ENCODE data around the gene PPM1H. TPM values are rescaled to one million over a fixed set of nuclear protein-coding genes. Genes with fewer than 3 reads are reported as not detected.

PPM1H gene
- polyA plus RNA-seq, 1 experiment: 2.3 TPM

- ChIA-PET POLR2A (interaction anchor here (0.6 kb wide), 1 partner anchor 16 kb away, joined by 5 read pairs; no protein-coding TSS in a partner anchor), CTCF (no interaction called here)
- TF ChIP-seq CTCF (IDR thresholded peaks at IDR 0.05; ENCODE audit: insufficient read depth, low read depth, low read length): no peak
- no peaks in the 10 kb centered on the region for H3K27me3 ChIP-seq (ENCODE audit: control insufficient read depth, insufficient read depth, low read length)
- H3K36me3 ChIP-seq (ENCODE audit: control insufficient read depth, insufficient read depth, low read length): no peaks in the 10 kb centered on the region
- H3K4me3 ChIP-seq (ENCODE audit: low read depth, low read length): no peak overlapping the region
- no peak for DNase-seq (ENCODE audit: low read depth)
Observed at GRCh38 chr12:62900686-62901272, 34.2 kb downstream of the PPM1H start.

GRCh38 chr12:62899568-62900390 is 35.2 kb downstream of the PPM1H start:
- TF ChIP-seq CTCF (IDR thresholded peaks at IDR 0.05; ENCODE audit: insufficient read depth, low read depth, low read length): no peak
- Histone ChIP-seq H3K27me3 (ENCODE audit: control insufficient read depth, insufficient read depth, low read length) (no peaks in the 10 kb centered on the region), H3K36me3 (ENCODE audit: control insufficient read depth, insufficient read depth, low read length) (no peaks in the 10 kb centered on the region), H3K4me3 (ENCODE audit: low read depth, low read length) (no peak overlapping the region)
- no peak for DNase-seq (ENCODE audit: low read depth)
- POLR2A ChIA-PET: no interaction called here
- CTCF ChIA-PET: interaction anchor here (0.6 kb wide), 1 partner anchor 16 kb away, joined by 3 read pairs; no protein-coding TSS in a partner anchor

GRCh38 chr12:62898526-62898925 is 36.4 kb downstream of the PPM1H start:
- no peaks in the 10 kb centered on the region for H3K27me3 ChIP-seq (ENCODE audit: control insufficient read depth, insufficient read depth, low read length)
- POLR2A ChIA-PET: no interaction called here
- H3K36me3 ChIP-seq (ENCODE audit: control insufficient read depth, insufficient read depth, low read length): no peaks in the 10 kb centered on the region
- H3K4me3 ChIP-seq (ENCODE audit: low read depth, low read length): no peak overlapping the region
- CTCF ChIA-PET: interaction anchor here (0.7 kb wide), 1 partner anchor 17 kb away, joined by 3 read pairs; no protein-coding TSS in a partner anchor
- DNase-seq (ENCODE audit: low read depth): no peak
- TF ChIP-seq CTCF (IDR thresholded peaks at IDR 0.05; ENCODE audit: insufficient read depth, low read depth, low read length): no peak

GRCh38 chr12:62895351-62895877 is 39.5 kb downstream of the PPM1H start:
- Histone ChIP-seq H3K4me3 (ENCODE audit: low read depth, low read length) (no peak overlapping the region), H3K27me3 (ENCODE audit: control insufficient read depth, insufficient read depth, low read length) (no peaks in the 10 kb centered on the region), H3K36me3 (ENCODE audit: control insufficient read depth, insufficient read depth, low read length) (no peaks in the 10 kb centered on the region)
- ChIA-PET CTCF (no interaction called here), POLR2A (no interaction called here)
- TF ChIP-seq CTCF (IDR thresholded peaks at IDR 0.05; ENCODE audit: insufficient read depth, low read depth, low read length): no peak
- no peak for DNase-seq (ENCODE audit: low read depth)

- DNase-seq (ENCODE audit: low read depth): no peak
- ChIA-PET POLR2A (no interaction called here), CTCF (interaction anchor here (0.6 to 1.2 kb wide), 4 partner anchors 9 to 24 kb away, joined by 3 read pairs; no protein-coding TSS in a partner anchor)
- Histone ChIP-seq H3K27me3 (ENCODE audit: control insufficient read depth, insufficient read depth, low read length) (no peaks in the 10 kb centered on the region), H3K4me3 (ENCODE audit: low read depth, low read length) (no peak overlapping the region), H3K36me3 (ENCODE audit: control insufficient read depth, insufficient read depth, low read length) (no peaks in the 10 kb centered on the region)
- no peak for TF ChIP-seq CTCF (IDR thresholded peaks at IDR 0.05; ENCODE audit: insufficient read depth, low read depth, low read length)
Observed at GRCh38 chr12:62893276-62893675, 41.7 kb downstream of the PPM1H start.

Data from BJ (cell line).